Measurements from ENCODE around the gene RABGAP1L.

RABGAP1L gene

DNA sequence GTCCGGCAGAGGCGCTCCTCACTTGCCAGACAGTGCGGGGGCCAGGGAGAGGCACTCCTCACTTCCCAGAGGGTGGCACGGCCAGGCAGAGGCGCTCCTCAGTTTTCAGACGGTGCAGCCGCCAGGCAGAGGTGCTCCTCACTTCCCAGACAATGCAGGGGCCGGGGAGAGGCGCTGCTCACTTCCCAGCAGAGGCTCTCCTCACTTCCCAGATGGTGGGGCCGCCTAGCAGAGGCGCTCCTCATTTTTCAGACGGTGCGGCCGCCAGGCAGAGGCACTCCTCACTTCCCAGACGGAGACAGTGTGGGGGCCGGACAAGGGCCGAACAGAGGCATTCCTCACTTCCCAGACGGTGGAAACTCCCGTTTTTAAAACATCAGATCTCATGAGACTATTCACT is 602.0 kb downstream of the RABGAP1L start:
- Histone ChIP-seq H3K4me3 (no peak overlapping the region), H3K27ac (no peak overlapping the region)
- no peak for DNase-seq (ENCODE audit: low spot score)
- TF ChIP-seq, protein P1, sequence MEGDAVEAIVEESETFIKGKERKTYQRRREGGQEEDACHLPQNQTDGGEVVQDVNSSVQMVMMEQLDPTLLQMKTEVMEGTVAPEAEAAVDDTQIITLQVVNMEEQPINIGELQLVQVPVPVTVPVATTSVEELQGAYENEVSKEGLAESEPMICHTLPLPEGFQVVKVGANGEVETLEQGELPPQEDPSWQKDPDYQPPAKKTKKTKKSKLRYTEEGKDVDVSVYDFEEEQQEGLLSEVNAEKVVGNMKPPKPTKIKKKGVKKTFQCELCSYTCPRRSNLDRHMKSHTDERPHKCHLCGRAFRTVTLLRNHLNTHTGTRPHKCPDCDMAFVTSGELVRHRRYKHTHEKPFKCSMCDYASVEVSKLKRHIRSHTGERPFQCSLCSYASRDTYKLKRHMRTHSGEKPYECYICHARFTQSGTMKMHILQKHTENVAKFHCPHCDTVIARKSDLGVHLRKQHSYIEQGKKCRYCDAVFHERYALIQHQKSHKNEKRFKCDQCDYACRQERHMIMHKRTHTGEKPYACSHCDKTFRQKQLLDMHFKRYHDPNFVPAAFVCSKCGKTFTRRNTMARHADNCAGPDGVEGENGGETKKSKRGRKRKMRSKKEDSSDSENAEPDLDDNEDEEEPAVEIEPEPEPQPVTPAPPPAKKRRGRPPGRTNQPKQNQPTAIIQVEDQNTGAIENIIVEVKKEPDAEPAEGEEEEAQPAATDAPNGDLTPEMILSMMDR (IDR thresholded peaks at IDR 0.05) = no peak

DNA sequence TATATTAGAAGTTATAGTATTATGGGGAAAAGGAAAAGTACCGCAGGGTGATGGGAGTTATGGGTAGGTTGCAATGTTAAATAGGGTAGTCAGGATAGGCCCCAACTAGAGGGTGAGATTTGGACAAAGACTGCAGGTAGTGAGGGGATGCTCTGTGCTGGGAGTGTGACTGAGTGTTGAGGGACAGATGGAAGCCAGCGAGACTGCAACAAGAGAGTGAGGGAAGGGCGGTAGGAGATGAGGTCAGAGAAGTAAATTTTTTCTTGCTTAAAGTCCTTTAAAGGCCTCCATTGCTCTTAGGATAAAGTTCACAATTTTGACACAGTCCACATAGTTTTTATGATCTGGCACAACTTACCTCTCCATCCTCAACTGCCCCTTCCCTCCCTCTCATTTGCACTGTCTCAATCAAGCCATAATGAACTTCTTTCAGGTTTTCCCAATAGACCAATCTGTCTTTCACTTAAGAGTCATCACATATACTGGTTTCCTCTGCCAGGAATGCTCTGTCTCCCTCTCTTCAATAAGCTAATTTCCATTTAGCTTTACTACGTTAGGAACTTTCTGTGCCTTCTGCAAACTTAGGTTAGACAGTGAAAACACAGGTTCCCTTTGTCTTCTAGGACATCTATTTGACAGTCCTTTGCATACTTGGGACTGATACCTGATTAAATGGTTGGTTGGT is 602.7 kb downstream of the RABGAP1L start:
- H3K4me3 ChIP-seq = no peak overlapping the region
- TF ChIP-seq, protein P1 (IDR thresholded peaks at IDR 0.05) = no peak
- no peak for DNase-seq (ENCODE audit: low spot score)
- no peak overlapping the region for H3K27ac ChIP-seq

DNA sequence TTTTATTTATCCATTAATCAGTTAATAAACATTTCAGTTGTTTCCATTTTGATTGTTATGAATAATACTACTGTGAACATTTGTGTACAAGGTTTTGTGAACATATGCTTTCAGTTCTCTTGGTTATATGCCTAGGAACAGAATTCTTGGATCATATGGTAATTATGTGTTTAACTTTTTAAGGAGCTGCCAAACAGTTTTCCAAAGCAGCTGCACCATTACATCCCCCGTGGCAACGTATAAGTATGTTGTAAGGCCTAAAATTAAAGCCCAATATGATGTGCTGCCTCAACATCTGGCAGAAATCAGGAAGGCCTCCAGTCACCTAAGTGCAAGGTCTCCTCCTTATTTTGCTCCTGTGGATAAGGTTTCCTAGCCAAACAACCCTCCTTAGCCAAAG is 604.9 kb downstream of the RABGAP1L start:
- DNase-seq (ENCODE audit: low spot score) = no peak
- no peak overlapping the region for H3K27ac ChIP-seq
- TF ChIP-seq, protein P1 (IDR thresholded peaks at IDR 0.05) = no peak
- no peak overlapping the region for H3K4me3 ChIP-seq

DNA sequence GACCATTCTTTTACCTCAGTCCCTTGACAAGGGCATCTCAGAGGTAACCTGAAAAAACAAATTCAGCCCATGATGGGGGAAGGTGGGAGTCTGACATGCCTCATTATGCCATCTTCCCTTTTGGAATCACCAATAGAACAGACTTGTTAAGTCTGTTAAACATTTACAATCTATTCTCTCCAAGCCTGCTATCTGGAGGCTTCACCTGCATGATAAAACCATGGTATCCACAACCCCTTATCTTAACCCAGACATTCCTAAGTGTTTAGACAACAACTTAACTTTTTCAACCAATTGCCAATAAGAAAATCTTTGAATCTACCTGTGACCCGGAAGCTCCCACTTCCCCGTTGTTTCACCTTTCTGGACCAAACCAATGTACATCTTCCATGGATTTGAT is 607.4 kb downstream of the RABGAP1L start:
- TF ChIP-seq, protein P1 (IDR thresholded peaks at IDR 0.05) = no peak
- DNase-seq (ENCODE audit: low spot score) = no peak

DNA sequence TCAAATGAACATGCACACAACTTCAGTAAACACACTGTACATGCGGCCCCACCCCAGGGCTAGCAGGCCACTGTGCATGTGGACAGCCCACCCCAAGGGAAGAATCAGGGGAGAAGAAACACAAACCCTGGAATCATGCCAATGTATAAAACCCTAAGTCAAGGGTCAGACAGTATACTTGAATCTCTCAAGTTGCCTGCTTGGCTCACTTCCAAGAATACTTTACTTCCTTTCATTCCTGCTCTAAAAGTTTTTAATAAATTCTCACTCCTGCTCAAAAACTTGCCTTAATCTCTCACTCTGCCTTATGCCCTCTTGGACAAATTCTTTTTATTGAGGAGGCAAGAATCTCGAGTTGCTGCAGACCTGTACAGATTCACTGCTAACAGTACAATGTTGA is 609.2 kb downstream of the RABGAP1L start:
- DNase-seq (ENCODE audit: low spot score) = no peak
- Histone ChIP-seq H3K4me3 (no peak overlapping the region), H3K27ac (no peak overlapping the region)
- TF ChIP-seq, protein P1 (IDR thresholded peaks at IDR 0.05) = no peak

More for the DNA sequence above, 607.4 kb downstream of the RABGAP1L start:
- H3K27ac ChIP-seq = no peak overlapping the region
- H3K4me3 ChIP-seq = no peak overlapping the region

DNA sequence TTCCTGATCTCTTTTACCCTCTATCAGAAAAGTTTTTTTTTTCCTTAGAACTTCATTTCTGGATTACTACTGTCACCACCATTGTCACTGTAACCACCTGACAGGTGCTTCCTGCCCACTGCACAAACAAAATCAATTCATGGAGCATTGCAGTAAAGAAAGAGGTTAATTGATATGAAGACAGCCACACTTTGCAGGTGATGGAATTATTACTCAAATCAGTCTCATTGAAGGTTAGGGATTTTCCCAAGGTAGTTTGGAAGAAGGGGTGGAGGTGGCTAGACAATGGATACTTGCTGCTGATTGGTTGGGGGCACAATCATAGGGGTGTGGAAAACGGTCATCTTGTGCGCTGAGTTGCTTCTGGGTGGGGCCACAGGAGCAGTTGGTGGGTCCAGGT is 609.6 kb downstream of the RABGAP1L start:
- TF ChIP-seq, protein P1 (IDR thresholded peaks at IDR 0.05) = no peak
- DNase-seq (ENCODE audit: low spot score) = no peak
- no peak overlapping the region for H3K27ac ChIP-seq
- H3K4me3 ChIP-seq = no peak overlapping the region

DNA sequence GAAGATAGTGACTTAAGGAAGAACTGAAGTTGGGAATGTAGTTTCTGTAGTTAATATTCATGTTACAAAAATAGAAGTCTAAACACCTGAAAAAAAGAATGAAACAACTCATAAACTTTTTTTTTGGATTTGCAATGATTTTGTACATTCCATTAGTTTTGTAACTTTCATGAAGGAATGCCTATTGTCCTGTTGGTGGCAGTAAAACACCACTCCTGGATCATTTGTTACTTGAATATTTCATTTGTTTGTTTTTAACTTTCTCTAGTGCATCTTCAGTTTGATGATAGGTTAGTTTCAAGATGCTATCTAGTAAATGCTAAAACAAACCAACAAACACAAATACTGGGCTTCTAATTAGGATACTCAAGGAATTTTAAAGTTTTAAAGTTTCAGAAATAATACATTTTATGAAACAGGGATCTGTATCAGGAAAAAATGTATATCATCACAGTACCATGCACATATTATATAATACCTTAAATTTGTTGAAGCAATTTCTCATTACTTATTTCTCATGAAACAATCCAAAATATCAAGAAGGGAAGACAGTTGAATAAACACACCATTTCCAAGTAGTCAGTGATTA is 610.7 kb downstream of the RABGAP1L start:
- no peak for DNase-seq (ENCODE audit: low spot score)
- TF ChIP-seq, protein P1 (IDR thresholded peaks at IDR 0.05) = peak; percentile 57
- H3K4me3 ChIP-seq = no peak overlapping the region
- H3K27ac ChIP-seq = no peak overlapping the region

Data from coronary artery (tissue), 2 donors.